Testis (tissue), 2 donors: ENCODE data around the gene TECTB.

Experiments used
- POLR2A ChIP-seq: fragments of 450-650 bp; IDR thresholded peaks from one replicate; pipeline ENCODE4 v1.6.1; 2017; ENCODE audit warnings: antibody characterized with exemption, mild to moderate bottlenecking, moderate library complexity
- TF ChIP-seq, protein P1 (sequence below), 3 experiments: fragments of 450-650 bp in 2 of 3; fragments of 200-600 bp in 1 of 3; sonication (generic) in 1 of 3; IDR thresholded peaks; one replicate each; pipeline ENCODE4 v1.5.1; 2016 to 2019; ENCODE audit warnings: antibody characterized with exemption in 3 of 3, mild to moderate bottlenecking in 2 of 3, moderate library complexity in 1 of 3

DNA sequence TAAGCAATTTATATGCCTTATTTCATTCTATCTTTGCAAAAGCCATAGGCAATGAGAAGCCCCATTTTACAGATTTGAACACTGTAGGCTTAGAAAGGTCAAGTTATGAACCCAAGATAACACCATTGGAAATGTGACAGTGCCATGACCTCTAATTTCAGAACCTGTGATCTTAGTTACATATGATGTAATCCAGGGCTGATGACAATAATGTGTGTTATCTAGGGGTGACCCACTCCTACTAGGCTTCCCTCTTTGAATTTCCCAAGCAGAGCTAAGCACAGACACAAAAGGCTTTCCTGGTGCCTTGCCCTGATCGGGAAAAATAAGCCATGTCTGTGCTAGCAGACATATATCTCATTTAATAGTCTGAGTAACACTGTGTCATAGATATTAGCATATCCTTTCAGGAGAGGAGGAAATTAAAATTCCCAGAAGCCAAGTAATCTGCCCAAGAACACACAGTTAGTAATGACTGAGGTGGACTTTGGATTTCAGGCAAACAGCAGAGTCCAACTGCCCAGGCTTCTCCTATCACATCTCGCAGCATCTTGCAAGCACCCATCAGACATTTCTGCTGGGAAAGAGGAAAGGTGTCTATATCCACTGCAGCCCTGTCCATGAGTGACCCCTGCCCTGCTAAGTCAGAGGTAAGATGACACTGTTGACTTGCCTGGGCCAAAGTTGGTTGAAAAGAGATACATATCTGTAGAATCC is 2.8 kb upstream of the TECTB start:
- TF ChIP-seq, protein P1, sequence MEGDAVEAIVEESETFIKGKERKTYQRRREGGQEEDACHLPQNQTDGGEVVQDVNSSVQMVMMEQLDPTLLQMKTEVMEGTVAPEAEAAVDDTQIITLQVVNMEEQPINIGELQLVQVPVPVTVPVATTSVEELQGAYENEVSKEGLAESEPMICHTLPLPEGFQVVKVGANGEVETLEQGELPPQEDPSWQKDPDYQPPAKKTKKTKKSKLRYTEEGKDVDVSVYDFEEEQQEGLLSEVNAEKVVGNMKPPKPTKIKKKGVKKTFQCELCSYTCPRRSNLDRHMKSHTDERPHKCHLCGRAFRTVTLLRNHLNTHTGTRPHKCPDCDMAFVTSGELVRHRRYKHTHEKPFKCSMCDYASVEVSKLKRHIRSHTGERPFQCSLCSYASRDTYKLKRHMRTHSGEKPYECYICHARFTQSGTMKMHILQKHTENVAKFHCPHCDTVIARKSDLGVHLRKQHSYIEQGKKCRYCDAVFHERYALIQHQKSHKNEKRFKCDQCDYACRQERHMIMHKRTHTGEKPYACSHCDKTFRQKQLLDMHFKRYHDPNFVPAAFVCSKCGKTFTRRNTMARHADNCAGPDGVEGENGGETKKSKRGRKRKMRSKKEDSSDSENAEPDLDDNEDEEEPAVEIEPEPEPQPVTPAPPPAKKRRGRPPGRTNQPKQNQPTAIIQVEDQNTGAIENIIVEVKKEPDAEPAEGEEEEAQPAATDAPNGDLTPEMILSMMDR (IDR thresholded peaks at IDR 0.05) = no peak
- TF ChIP-seq POLR2A = no peak
